NAMALWA (cell line): Measurements from ENCODE around the gene UTP18.

Experiments
- DNase-seq: peaks from one replicate; pipeline ENCODE4 v3.0.0-alpha.2; 2015; ENCODE audit warnings: low spot score

The UTP18 gene

GRCh38 chr17:51335883-51336822 lies 75.8 kb downstream of the UTP18 start:
- no peak for DNase-seq

GRCh38 chr17:51341457-51341856 lies 81.1 kb downstream of the UTP18 start:
- DNase-seq: no peak

- no peak for DNase-seq
Observed at GRCh38 chr17:51342257-51342656, 81.9 kb downstream of the UTP18 start.

- no peak for DNase-seq
Observed at GRCh38 chr17:51344532-51344931, 84.2 kb downstream of the UTP18 start.

- DNase-seq: no peak
Observed at GRCh38 chr17:51346218-51346982, 86.1 kb downstream of the UTP18 start.
